Sigmoid colon (tissue), 4 donors: ENCODE data around the gene PURA.

Experiments used
- CTCF ChIP-seq, 4 experiments: fragments of 450-650 bp in 3 of 4; fragments of 200-600 bp in 1 of 4; IDR thresholded peaks; one replicate each; pipeline ENCODE4 v1.5.1; 2016 to 2019; ENCODE audit warnings: antibody characterized with exemption in 4 of 4, mild to moderate bottlenecking in 3 of 4, moderate library complexity in 2 of 4
- EP300 ChIP-seq, 4 donors: sonication (generic); formaldehyde crosslinking; IDR thresholded peaks; one replicate each; pipeline ENCODE4 v1.6.1; 2017; ENCODE audit warnings: antibody characterized with exemption in 4 of 4
- POLR2A ChIP-seq, 2 donors: fragments of 450-650 bp; IDR thresholded peaks; one replicate each; pipeline ENCODE4 v1.6.1; 2016; ENCODE audit warnings: antibody characterized with exemption in 2 of 2, mild to moderate bottlenecking in 2 of 2, moderate library complexity in 2 of 2
- POLR2AphosphoS5 ChIP-seq, 4 donors: sonication (generic); formaldehyde crosslinking; IDR thresholded peaks; one replicate each; pipeline ENCODE4 v1.6.1; 2017; ENCODE audit warnings: antibody characterized with exemption in 4 of 4

- TF ChIP-seq CTCF (IDR thresholded peaks at IDR 0.05) (no peak), POLR2A (IDR thresholded peaks at IDR 0.05) (no peak), EP300 (IDR thresholded peaks at IDR 0.05) (no peak), POLR2AphosphoS5 (IDR thresholded peaks at IDR 0.05) (no peak)
Observed at GRCh38 chr5:140140435-140140834, 26.5 kb downstream of the PURA start.
